H1 (cell line): ENCODE measurements around the gene COX5B. TPM values are rescaled to one million over a fixed set of nuclear protein-coding genes. Genes with fewer than 3 reads are reported as not detected.

Source experiments
- ATF2 ChIP-seq: IDR thresholded peaks from 2 replicates; pipeline ENCODE4 v1.6.1; 2012; ENCODE audit warnings: low read length, inconsistent platforms
- BACH1 ChIP-seq: IDR thresholded peaks from 2 replicates; pipeline ENCODE4 v1.6.1; 2012; ENCODE audit warnings: low read length, improper control_type of control experiment
- BRCA1 ChIP-seq: IDR thresholded peaks from 2 replicates; pipeline ENCODE4 v1.6.1; 2012; ENCODE audit warnings: low read depth, low read length, improper control_type of control experiment
- CBX8 ChIP-seq: fragments of 300-800, 300-1000 bp; sonication (generic); IDR thresholded peaks from 2 replicates; pipeline ENCODE4 v1.7.1; 2016; ENCODE audit warnings: low read depth, low read length, borderline replicate concordance
- CHD1 ChIP-seq: IDR thresholded peaks from 2 replicates; pipeline ENCODE4 v1.6.1; 2012; ENCODE audit warnings: low read depth, low read length, improper control_type of control experiment
- E2F6 ChIP-seq: IDR thresholded peaks from 2 replicates; pipeline ENCODE4 v1.6.1; 2012; ENCODE audit warnings: inconsistent platforms
- EGR1 ChIP-seq: IDR thresholded peaks from 2 replicates; pipeline ENCODE4 v1.6.1; 2011; ENCODE audit warnings: low read depth, low read length, borderline replicate concordance
- GABPA ChIP-seq: IDR thresholded peaks from 2 replicates; pipeline ENCODE4 v1.6.1; 2011; ENCODE audit warnings: mild to moderate bottlenecking, low read length, moderate library complexity, borderline replicate concordance; ENCODE audit not compliant: insufficient read depth
- JUN ChIP-seq: IDR thresholded peaks from 2 replicates; pipeline ENCODE4 v1.6.1; 2011; ENCODE audit warnings: low read depth, mild to moderate bottlenecking, improper control_type of control experiment, low read length
- MAFK ChIP-seq: IDR thresholded peaks from 2 replicates; pipeline ENCODE4 v1.6.1; 2012; ENCODE audit warnings: low read depth, mild to moderate bottlenecking, improper control_type of control experiment, low read length
- POLR2AphosphoS5 ChIP-seq: IDR thresholded peaks from 2 replicates; pipeline ENCODE4 v1.6.1; 2011; ENCODE audit warnings: low read depth, low read length
- POU5F1 ChIP-seq: IDR thresholded peaks from 2 replicates; pipeline ENCODE4 v1.6.1; 2011; ENCODE audit warnings: low read depth, mild to moderate bottlenecking, low read length, moderate library complexity
- SAP30 ChIP-seq: fragments of 300-600 bp; sonication (generic); IDR thresholded peaks from 2 replicates; pipeline ENCODE4 v1.7.1; 2012; ENCODE audit warnings: low read length, moderate library complexity, mild to moderate bottlenecking, inconsistent platforms; ENCODE audit not compliant: insufficient read depth, insufficient replicate concordance
- SIX5 ChIP-seq: IDR thresholded peaks from 2 replicates; pipeline ENCODE4 v1.6.1; 2011; ENCODE audit warnings: mild to moderate bottlenecking, low read depth, low read length
- SP2 ChIP-seq: IDR thresholded peaks from 2 replicates; pipeline ENCODE4 v1.6.1; 2012; ENCODE audit warnings: mild to moderate bottlenecking, low read length, inconsistent platforms
- SP4 ChIP-seq: IDR thresholded peaks from 2 replicates; pipeline ENCODE4 v1.6.1; 2012; ENCODE audit warnings: low read length, inconsistent platforms
- TAF1 ChIP-seq: IDR thresholded peaks from 2 replicates; pipeline ENCODE4 v1.6.1; 2011; ENCODE audit warnings: mild to moderate bottlenecking, low read depth, low read length
- TAF7 ChIP-seq: optimal IDR thresholded peaks from 2 replicates; pipeline ENCODE3; 2011; ENCODE audit warnings: low read depth, mild to moderate bottlenecking, inconsistent platforms, low read length, moderate library complexity, borderline replicate concordance
- TBP ChIP-seq: IDR thresholded peaks from 2 replicates; pipeline ENCODE4 v1.6.1; 2011; ENCODE audit warnings: low read depth, low read length, improper control_type of control experiment
- USF2 ChIP-seq: IDR thresholded peaks from 2 replicates; pipeline ENCODE4 v1.6.1; 2011; ENCODE audit warnings: low read length, improper control_type of control experiment
- ZNF274 ChIP-seq: IDR thresholded peaks from 2 replicates; pipeline ENCODE4 v1.7.0; 2012; ENCODE audit warnings: low read length, borderline replicate concordance; ENCODE audit errors: extremely low read depth
- polyA plus RNA-seq, 7 experiments: library from polyadenylated mRNA; depleted of rRNA in 3 of 7; stranded (reverse) in 5 of 7; unstranded in 2 of 7; fragments of >200 nt in 5 of 7; fragments of 200-250 nt in 2 of 7; gene quantifications; 1 replicate in 5 of 7; 2 replicates in 1 of 7; 4 replicates in 1 of 7; pipeline versions ENCODE4 v1.2.1 to v1.2.3, GENCODE V29; 2011 to 2013; ENCODE audit warnings: missing spikeins in 2 of 7, mixed read lengths in 2 of 7
- total RNA-seq: library from RNA; stranded (reverse); fragmentation: NEBNext Ultra II Directional; extraction: Animal tissue kit (Norgen Biotek cat#: 25700); gene quantifications from 2 replicates; pipeline ENCODE4 v1.2.1, GENCODE V29; 2021

COX5B gene
- total and polyA plus RNA-seq, 2 of the 8 experiments (the other 6 are each of a cell fraction or from before 2014, with no cell fraction given): 233 to 468 TPM

GRCh38 chr2:97645695-97646629 lies at the start of gene COX5B (continued):
- TF ChIP-seq USF2: no peak
- TF ChIP-seq ATF2: no peak
- TF ChIP-seq POLR2AphosphoS5: peak; percentile 69
- TF ChIP-seq ZNF274: no peak
- TF ChIP-seq BRCA1: no peak
- peak; percentile 85; the same call in 1 of the 2 replicates for TF ChIP-seq GABPA
- no peak for TF ChIP-seq CHD1
- TF ChIP-seq TAF1: peak; percentile 94
- TF ChIP-seq EGR1: peak; percentile 99
- peak; percentile 75 for TF ChIP-seq TBP
- TF ChIP-seq CBX8: no peak
- TF ChIP-seq POU5F1: no peak
- no peak for TF ChIP-seq SAP30
- no peak for TF ChIP-seq JUN
- no peak for TF ChIP-seq SIX5
- no peak for TF ChIP-seq MAFK
- no peak for TF ChIP-seq SP2
- TF ChIP-seq SP4: no peak
- TF ChIP-seq E2F6: peak; percentile 18
- TF ChIP-seq TAF7: peak; percentile 61
- TF ChIP-seq BACH1: 0 out of 2 replicates have a peak, but pooled peaks have one; percentile 25
